Articular chondrocyte of knee joint (primary cell): ENCODE results near the gene TTK. TPM values are rescaled to one million over a fixed set of nuclear protein-coding genes. Genes with fewer than 3 reads are reported as not detected.

Experiments used
- total RNA-seq: library from RNA; depleted of rRNA; stranded (reverse); fragments of >200 nt; gene quantifications from 2 replicates; pipeline ENCODE4 v1.2.3, GENCODE V29; 2012

The TTK gene
- total RNA-seq: 14.0 and 21.8 TPM in 2 replicates

DNA sequence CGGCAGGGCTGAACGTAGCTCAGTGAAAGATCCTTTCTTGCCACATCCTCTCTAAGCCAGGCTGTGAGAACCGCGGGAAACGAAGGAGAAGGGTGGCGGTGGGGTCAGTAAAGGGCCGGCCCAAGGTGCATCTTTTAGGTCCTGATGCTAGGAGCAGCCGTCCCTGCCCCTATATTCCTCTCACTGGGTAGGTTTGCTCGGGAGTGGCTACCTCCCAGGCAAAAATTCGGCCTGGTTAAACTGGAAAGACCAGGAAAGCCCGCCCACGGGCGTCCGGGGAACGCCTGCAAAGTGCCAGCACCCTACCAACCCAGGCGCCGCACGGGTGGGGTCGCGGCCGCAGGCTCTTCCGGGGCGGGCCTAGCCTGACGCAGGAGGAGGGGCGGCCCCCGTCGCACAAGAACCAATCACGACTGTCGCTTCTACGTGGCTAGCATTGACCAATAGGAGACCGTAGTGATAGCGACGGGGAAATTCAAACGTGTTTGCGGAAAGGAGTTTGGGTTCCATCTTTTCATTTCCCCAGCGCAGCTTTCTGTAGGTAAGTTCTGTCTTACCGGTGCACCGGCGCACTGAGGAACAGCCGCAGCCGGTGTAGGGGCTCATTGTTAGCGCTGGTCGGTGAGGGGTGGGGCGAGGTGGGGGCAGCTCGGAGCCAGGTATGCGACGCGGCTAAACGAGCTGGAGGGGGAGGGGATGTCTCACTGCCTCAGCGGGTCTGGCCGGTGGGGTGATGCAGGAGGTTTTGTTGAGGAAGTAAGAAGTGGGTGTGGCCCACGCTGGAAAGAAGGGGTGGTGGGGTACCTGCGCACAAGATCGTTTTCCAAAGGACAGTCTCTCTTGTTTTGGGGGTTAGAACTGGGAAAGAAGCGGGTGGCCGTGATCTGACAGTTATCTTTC lies at the start of gene TTK:
Gene TTK, plus strand, starts transcription at position 477 of the 900 bp plus-strand sequence. CDS start 1,195 bp downstream, outside the sequence.

Other genes with a start within 250 kb of the TTK start
- gene ELOVL4, start 57.1 kb upstream of the TTK start, total RNA-seq: 12.3 and 13.4 TPM in 2 replicates
- gene BCKDHB, start 102.0 kb downstream of the TTK start, total RNA-seq: 22.6 and 25.7 TPM in 2 replicates